GM23338 (cell line): ENCODE data around the gene PTPRC. TPM values are rescaled to one million over a fixed set of nuclear protein-coding genes. Genes with fewer than 3 reads are reported as not detected.

Experiments
- ATAC-seq: fragments of 200-7000 bp; cut with Tn5 transposase; 3 replicates; pipeline ENCODE4 v1.9.1; 2020
- DNase-seq: peaks from one replicate; pipeline ENCODE4 v3.0.0-alpha.2; 2015; ENCODE audit warnings: low spot score
- H2AFZ ChIP-seq: fragments of 200-600 bp; sonication (generic); 2 replicates; pipeline ENCODE4 v1.8.0; 2016; ENCODE audit warnings: antibody characterized with exemption, mild to moderate bottlenecking, moderate library complexity
- H3F3A ChIP-seq: fragments of 200-600 bp; sonication (generic); replicated peaks from 2 replicates; pipeline ENCODE4 v1.8.0; 2017; ENCODE audit warnings: antibody characterized with exemption, mixed run types, low read depth
- H3K27ac ChIP-seq: fragments of 200-600 bp; sonication (generic); 2 replicates; pipeline ENCODE4 v1.6.1; 2016; ENCODE audit warnings: low read depth
- H3K27me3 ChIP-seq: fragments of 200-600 bp; sonication (generic); 2 replicates; pipeline ENCODE4 v1.8.0; 2016; ENCODE audit warnings: mild to moderate bottlenecking, mixed run types, moderate library complexity; ENCODE audit not compliant: insufficient read depth
- H3K36me3 ChIP-seq: fragments of 200-600 bp; sonication (generic); 2 replicates; pipeline ENCODE4 v1.8.0; 2016; ENCODE audit warnings: mild to moderate bottlenecking; ENCODE audit not compliant: insufficient read depth
- H3K4me1 ChIP-seq: fragments of 200-600 bp; sonication (generic); 2 replicates; pipeline ENCODE4 v1.8.0; 2016; ENCODE audit warnings: mild to moderate bottlenecking, moderate library complexity; ENCODE audit not compliant: insufficient read depth
- H3K4me2 ChIP-seq: fragments of 200-600 bp; sonication (generic); 2 replicates; pipeline ENCODE4 v1.7.1; 2017; ENCODE audit warnings: mixed run types
- H3K4me3 ChIP-seq: fragments of 200-600 bp; sonication (generic); 2 replicates; pipeline ENCODE4 v1.6.1; 2016; ENCODE audit warnings: mixed run types
- H3K79me2 ChIP-seq: fragments of 200-600 bp; sonication (generic); replicated peaks from 2 replicates; pipeline ENCODE4 v1.8.0; 2017; ENCODE audit warnings: mild to moderate bottlenecking; ENCODE audit not compliant: insufficient read depth
- H3K9me2 ChIP-seq: fragments of 200-600 bp; sonication (generic); 2 replicates; pipeline ENCODE4 v1.8.0; 2017; ENCODE audit not compliant: insufficient read depth
- H4K20me1 ChIP-seq: fragments of 200-600 bp; sonication (generic); replicated peaks from 2 replicates; pipeline ENCODE4 v1.8.0; 2017; ENCODE audit warnings: mild to moderate bottlenecking; ENCODE audit not compliant: insufficient read depth
- H3K27ac Mint-ChIP-seq: 2 replicates; pipeline ENCODE4 v1.8.0; 2020; ENCODE audit warnings: inconsistent platforms, mild to moderate bottlenecking, moderate library complexity, mixed read lengths
- H3K27me3 Mint-ChIP-seq: 3 replicates; pipeline ENCODE4 v1.8.0; 2022; ENCODE audit warnings: low read depth, mild to moderate bottlenecking, moderate library complexity, mixed read lengths, inconsistent platforms; ENCODE audit not compliant: insufficient read depth, poor library complexity
- H3K36me3 Mint-ChIP-seq: 3 replicates; pipeline ENCODE4 v1.8.0; 2021; ENCODE audit warnings: low read depth, mild to moderate bottlenecking, inconsistent platforms, moderate library complexity, mixed read lengths
- H3K4me1 Mint-ChIP-seq: 3 replicates; pipeline ENCODE4 v1.8.0; 2020; ENCODE audit warnings: mild to moderate bottlenecking, inconsistent platforms, mixed read lengths
- H3K4me3 Mint-ChIP-seq: 3 replicates; pipeline ENCODE4 v1.8.0; 2021; ENCODE audit warnings: moderate library complexity, mild to moderate bottlenecking, inconsistent platforms, mixed read lengths
- H3K9me3 Mint-ChIP-seq: 3 replicates; pipeline ENCODE4 v1.8.0; 2020; ENCODE audit warnings: moderate library complexity, mild to moderate bottlenecking, inconsistent platforms, mixed read lengths
- CREB1 ChIP-seq: fragments of 250-450 bp; sonication (Bioruptor Pico); IDR thresholded peaks from 2 replicates; pipeline ENCODE4 v1.5.0; 2020; ENCODE audit warnings: low read depth, mild to moderate bottlenecking, moderate library complexity
- EZH2 ChIP-seq: fragments of 200-600 bp; sonication (generic); IDR thresholded peaks from one replicate; pipeline ENCODE4 v1.8.0; 2017; ENCODE audit warnings: antibody characterized with exemption, mild to moderate bottlenecking, low read depth; ENCODE audit not compliant: unreplicated experiment
- EZH2phosphoT487 ChIP-seq: fragments of 200-600 bp; sonication (generic); IDR thresholded peaks from one replicate; pipeline ENCODE4 v1.8.1; 2018; ENCODE audit warnings: antibody characterized with exemption; ENCODE audit not compliant: unreplicated experiment
- JUNB ChIP-seq: IDR thresholded peaks from one replicate; pipeline ENCODE4 v1.6.1; 2016; ENCODE audit warnings: antibody characterized with exemption; ENCODE audit not compliant: unreplicated experiment
- NANOG ChIP-seq: IDR thresholded peaks from 2 replicates; pipeline ENCODE4 v1.6.1; 2016; ENCODE audit warnings: antibody characterized with exemption, borderline replicate concordance
- POLR2AphosphoS5 ChIP-seq: IDR thresholded peaks from 2 replicates; pipeline ENCODE4 v1.6.1; 2016; ENCODE audit warnings: antibody characterized with exemption, low read depth
- STAT1 ChIP-seq: IDR thresholded peaks from one replicate; pipeline ENCODE4 v1.6.1; 2016; ENCODE audit warnings: antibody characterized with exemption; ENCODE audit not compliant: unreplicated experiment
- ZNF114 ChIP-seq: fragments of 250-450 bp; sonication (Bioruptor Pico); IDR thresholded peaks from 2 replicates; pipeline ENCODE4 v1.5.0; 2020; ENCODE audit warnings: mild to moderate bottlenecking, moderate library complexity
- ZNF331 ChIP-seq: fragments of 250-450 bp; sonication (Bioruptor Pico); IDR thresholded peaks from 2 replicates; pipeline ENCODE4 v1.5.0; 2020; ENCODE audit warnings: low read depth, mild to moderate bottlenecking, moderate library complexity
- polyA plus RNA-seq: library from polyadenylated mRNA; unstranded; fragments of >200 nt; fragmentation: Nextera tagmentation; extraction: Ambion mirVana; gene quantifications from 2 replicates; pipeline ENCODE4 v1.2.1, GENCODE V29; 2016
- total RNA-seq: library from RNA; depleted of rRNA; stranded (reverse); fragments of >200 nt; shearing (Covaris generic); gene quantifications from 2 replicates; pipeline ENCODE4 v1.2.3, GENCODE V29; 2014
- TF ChIP-seq, protein P1 (sequence below): IDR thresholded peaks from one replicate; pipeline ENCODE4 v1.6.1; 2018; ENCODE audit warnings: antibody characterized with exemption; ENCODE audit not compliant: unreplicated experiment
- TF ChIP-seq, protein P2 (sequence below), 2 experiments: fragments of 200-600 bp in 1 of 2; sonication (generic) in 1 of 2; conservative IDR thresholded peaks; 2 replicates each; pipeline versions ENCODE4 v1.5.1 to v1.6.1; 2016 to 2017; ENCODE audit warnings: antibody characterized with exemption in 2 of 2, low read depth in 2 of 2, mild to moderate bottlenecking in 2 of 2, moderate library complexity in 1 of 2
- TF ChIP-seq, protein P3 (sequence below): IDR thresholded peaks from 2 replicates; pipeline ENCODE4 v1.6.1; 2016; ENCODE audit warnings: antibody characterized with exemption
- TF ChIP-seq, protein P4 (sequence below): fragments of 250-450 bp; sonication (Bioruptor Pico); IDR thresholded peaks from 2 replicates; pipeline ENCODE4 v1.5.0; 2020; ENCODE audit warnings: mild to moderate bottlenecking, moderate library complexity

Gene PTPRC
- total and polyA plus RNA-seq, 2 experiments from 2014 or later: 0.10 to 0.52 TPM

DNA sequence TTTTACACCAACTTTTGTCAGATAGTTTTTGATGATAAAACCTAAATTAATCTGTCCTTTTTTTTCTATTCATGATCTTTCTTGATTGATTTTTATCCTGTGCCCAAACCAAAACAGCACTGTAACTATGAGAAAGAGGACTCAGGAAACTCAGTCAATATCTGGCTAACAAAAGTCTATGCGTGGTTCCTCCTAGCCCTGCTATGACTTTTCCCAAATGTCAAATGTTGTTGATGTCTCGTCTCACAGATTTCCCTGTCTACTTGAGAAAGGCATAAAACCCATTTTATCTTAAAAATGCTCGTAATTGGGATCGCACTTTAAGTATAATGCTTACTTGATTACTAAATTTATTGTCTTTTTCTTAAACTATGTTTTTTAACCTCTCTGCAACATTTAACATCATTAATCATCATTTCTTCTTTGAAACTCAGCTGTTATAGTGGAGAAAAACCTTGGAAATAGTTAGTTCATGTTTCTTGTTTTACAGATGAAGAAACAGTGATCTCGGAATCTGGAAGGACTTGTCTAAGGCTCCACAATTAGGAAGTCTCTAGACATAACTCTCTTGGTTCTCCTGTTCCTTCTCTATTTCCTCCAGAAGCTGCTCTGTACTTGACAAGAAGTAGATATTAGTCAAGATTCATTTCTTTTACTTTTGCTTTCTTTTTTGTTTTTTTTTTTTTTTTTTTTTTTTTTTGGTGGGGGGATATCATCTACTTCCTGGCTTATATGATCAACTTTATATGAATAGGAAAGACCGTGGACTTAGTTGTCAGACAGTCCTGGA is 26.2 kb upstream of the PTPRC start:
- H3K4me2 ChIP-seq: no peak overlapping the region
- no peaks in the 10 kb centered on the region for H4K20me1 ChIP-seq
- Mint-ChIP-seq H3K36me3 (no peaks in the 10 kb centered on the region), H3K27ac (no peak overlapping the region), H3K4me1 (no peaks in the 10 kb centered on the region), H3K4me3 (no peak overlapping the region), H3K9me3 (no peaks in the 10 kb centered on the region), H3K27me3 (peaks cover 2% of the 10 kb centered on the region)
- no peaks in the 10 kb centered on the region for H3F3A ChIP-seq
- H3K4me3 ChIP-seq: no peak overlapping the region
- H3K27me3 ChIP-seq: no peaks in the 10 kb centered on the region
- TF ChIP-seq, protein P1, sequence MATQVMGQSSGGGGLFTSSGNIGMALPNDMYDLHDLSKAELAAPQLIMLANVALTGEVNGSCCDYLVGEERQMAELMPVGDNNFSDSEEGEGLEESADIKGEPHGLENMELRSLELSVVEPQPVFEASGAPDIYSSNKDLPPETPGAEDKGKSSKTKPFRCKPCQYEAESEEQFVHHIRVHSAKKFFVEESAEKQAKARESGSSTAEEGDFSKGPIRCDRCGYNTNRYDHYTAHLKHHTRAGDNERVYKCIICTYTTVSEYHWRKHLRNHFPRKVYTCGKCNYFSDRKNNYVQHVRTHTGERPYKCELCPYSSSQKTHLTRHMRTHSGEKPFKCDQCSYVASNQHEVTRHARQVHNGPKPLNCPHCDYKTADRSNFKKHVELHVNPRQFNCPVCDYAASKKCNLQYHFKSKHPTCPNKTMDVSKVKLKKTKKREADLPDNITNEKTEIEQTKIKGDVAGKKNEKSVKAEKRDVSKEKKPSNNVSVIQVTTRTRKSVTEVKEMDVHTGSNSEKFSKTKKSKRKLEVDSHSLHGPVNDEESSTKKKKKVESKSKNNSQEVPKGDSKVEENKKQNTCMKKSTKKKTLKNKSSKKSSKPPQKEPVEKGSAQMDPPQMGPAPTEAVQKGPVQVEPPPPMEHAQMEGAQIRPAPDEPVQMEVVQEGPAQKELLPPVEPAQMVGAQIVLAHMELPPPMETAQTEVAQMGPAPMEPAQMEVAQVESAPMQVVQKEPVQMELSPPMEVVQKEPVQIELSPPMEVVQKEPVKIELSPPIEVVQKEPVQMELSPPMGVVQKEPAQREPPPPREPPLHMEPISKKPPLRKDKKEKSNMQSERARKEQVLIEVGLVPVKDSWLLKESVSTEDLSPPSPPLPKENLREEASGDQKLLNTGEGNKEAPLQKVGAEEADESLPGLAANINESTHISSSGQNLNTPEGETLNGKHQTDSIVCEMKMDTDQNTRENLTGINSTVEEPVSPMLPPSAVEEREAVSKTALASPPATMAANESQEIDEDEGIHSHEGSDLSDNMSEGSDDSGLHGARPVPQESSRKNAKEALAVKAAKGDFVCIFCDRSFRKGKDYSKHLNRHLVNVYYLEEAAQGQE: no peak
- TF ChIP-seq EZH2phosphoT487 (no peak), CREB1 (no peak), ZNF114 (CRISPR knock-in tag) (no peak), POLR2AphosphoS5 (no peak), NANOG (no peak), EZH2 (no peak), ZNF331 (CRISPR knock-in tag) (no peak), JUNB (no peak), STAT1 (no peak)
- TF ChIP-seq, protein P2, sequence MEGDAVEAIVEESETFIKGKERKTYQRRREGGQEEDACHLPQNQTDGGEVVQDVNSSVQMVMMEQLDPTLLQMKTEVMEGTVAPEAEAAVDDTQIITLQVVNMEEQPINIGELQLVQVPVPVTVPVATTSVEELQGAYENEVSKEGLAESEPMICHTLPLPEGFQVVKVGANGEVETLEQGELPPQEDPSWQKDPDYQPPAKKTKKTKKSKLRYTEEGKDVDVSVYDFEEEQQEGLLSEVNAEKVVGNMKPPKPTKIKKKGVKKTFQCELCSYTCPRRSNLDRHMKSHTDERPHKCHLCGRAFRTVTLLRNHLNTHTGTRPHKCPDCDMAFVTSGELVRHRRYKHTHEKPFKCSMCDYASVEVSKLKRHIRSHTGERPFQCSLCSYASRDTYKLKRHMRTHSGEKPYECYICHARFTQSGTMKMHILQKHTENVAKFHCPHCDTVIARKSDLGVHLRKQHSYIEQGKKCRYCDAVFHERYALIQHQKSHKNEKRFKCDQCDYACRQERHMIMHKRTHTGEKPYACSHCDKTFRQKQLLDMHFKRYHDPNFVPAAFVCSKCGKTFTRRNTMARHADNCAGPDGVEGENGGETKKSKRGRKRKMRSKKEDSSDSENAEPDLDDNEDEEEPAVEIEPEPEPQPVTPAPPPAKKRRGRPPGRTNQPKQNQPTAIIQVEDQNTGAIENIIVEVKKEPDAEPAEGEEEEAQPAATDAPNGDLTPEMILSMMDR (conservative IDR thresholded peaks at IDR 0.05; ENCODE audit: low read depth in 2 of 2): no peak
- TF ChIP-seq, protein P3, sequence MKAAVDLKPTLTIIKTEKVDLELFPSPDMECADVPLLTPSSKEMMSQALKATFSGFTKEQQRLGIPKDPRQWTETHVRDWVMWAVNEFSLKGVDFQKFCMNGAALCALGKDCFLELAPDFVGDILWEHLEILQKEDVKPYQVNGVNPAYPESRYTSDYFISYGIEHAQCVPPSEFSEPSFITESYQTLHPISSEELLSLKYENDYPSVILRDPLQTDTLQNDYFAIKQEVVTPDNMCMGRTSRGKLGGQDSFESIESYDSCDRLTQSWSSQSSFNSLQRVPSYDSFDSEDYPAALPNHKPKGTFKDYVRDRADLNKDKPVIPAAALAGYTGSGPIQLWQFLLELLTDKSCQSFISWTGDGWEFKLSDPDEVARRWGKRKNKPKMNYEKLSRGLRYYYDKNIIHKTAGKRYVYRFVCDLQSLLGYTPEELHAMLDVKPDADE: no peak
- TF ChIP-seq, protein P4, sequence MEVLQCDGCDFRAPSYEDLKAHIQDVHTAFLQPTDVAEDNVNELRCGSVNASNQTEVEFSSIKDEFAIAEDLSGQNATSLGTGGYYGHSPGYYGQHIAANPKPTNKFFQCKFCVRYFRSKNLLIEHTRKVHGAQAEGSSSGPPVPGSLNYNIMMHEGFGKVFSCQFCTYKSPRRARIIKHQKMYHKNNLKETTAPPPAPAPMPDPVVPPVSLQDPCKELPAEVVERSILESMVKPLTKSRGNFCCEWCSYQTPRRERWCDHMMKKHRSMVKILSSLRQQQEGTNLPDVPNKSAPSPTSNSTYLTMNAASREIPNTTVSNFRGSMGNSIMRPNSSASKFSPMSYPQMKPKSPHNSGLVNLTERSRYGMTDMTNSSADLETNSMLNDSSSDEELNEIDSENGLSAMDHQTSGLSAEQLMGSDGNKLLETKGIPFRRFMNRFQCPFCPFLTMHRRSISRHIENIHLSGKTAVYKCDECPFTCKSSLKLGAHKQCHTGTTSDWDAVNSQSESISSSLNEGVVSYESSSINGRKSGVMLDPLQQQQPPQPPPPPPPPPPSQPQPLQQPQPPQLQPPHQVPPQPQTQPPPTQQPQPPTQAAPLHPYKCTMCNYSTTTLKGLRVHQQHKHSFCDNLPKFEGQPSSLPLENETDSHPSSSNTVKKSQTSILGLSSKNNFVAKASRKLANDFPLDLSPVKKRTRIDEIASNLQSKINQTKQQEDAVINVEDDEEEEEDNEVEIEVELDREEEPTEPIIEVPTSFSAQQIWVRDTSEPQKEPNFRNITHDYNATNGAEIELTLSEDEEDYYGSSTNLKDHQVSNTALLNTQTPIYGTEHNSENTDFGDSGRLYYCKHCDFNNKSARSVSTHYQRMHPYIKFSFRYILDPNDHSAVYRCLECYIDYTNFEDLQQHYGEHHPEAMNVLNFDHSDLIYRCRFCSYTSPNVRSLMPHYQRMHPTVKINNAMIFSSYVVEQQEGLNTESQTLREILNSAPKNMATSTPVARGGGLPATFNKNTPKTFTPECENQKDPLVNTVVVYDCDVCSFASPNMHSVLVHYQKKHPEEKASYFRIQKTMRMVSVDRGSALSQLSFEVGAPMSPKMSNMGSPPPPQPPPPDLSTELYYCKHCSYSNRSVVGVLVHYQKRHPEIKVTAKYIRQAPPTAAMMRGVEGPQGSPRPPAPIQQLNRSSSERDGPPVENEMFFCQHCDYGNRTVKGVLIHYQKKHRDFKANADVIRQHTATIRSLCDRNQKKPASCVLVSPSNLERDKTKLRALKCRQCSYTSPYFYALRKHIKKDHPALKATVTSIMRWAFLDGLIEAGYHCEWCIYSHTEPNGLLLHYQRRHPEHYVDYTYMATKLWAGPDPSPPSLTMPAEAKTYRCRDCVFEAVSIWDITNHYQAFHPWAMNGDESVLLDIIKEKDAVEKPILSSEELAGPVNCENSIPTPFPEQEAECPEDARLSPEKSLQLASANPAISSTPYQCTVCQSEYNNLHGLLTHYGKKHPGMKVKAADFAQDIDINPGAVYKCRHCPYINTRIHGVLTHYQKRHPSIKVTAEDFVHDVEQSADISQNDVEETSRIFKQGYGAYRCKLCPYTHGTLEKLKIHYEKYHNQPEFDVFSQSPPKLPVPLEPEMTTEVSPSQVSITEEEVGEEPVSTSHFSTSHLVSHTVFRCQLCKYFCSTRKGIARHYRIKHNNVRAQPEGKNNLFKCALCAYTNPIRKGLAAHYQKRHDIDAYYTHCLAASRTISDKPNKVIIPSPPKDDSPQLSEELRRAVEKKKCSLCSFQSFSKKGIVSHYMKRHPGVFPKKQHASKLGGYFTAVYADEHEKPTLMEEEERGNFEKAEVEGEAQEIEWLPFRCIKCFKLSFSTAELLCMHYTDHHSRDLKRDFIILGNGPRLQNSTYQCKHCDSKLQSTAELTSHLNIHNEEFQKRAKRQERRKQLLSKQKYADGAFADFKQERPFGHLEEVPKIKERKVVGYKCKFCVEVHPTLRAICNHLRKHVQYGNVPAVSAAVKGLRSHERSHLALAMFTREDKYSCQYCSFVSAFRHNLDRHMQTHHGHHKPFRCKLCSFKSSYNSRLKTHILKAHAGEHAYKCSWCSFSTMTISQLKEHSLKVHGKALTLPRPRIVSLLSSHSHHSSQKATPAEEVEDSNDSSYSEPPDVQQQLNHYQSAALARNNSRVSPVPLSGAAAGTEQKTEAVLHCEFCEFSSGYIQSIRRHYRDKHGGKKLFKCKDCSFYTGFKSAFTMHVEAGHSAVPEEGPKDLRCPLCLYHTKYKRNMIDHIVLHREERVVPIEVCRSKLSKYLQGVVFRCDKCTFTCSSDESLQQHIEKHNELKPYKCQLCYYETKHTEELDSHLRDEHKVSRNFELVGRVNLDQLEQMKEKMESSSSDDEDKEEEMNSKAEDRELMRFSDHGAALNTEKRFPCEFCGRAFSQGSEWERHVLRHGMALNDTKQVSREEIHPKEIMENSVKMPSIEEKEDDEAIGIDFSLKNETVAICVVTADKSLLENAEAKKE (CRISPR knock-in tag): no peak
- no peak overlapping the region for H3K27ac ChIP-seq
- DNase-seq (no peak), ATAC-seq (no peak)
- H3K79me2 ChIP-seq: no peaks in the 10 kb centered on the region
- no peaks in the 10 kb centered on the region for H3K4me1 ChIP-seq
- H2AFZ ChIP-seq: 0 out of 2 replicates have a peak overlapping the region, but pooled peaks have one; percentile 25
- no peaks in the 10 kb centered on the region; the same call in 1 of the 2 replicates for H3K9me2 ChIP-seq
- H3K36me3 ChIP-seq: no peaks in the 10 kb centered on the region
